Trophoblast cell (in vitro differentiated cells and primary cell): ENCODE results near the gene PRSS1.

Source experiments
- DNase-seq, 2 donors: peaks; one replicate each; pipeline ENCODE4 v3.0.0-alpha.2; 2016
- H2AFZ ChIP-seq: 2 replicates; pipeline ENCODE4 v1.6.1; 2013; ENCODE audit warnings: low read length, moderate library complexity, mild to moderate bottlenecking; ENCODE audit not compliant: insufficient read depth, poor library complexity
- H2AK5ac ChIP-seq: 2 replicates; pipeline ENCODE4 v1.6.1; 2013; ENCODE audit warnings: mild to moderate bottlenecking, low read length
- H2BK120ac ChIP-seq: 2 replicates; pipeline ENCODE4 v1.6.1; 2013; ENCODE audit warnings: low read length, mild to moderate bottlenecking, moderate library complexity; ENCODE audit not compliant: insufficient read depth, poor library complexity
- H2BK12ac ChIP-seq: 2 replicates; pipeline ENCODE4 v1.6.1; 2013; ENCODE audit warnings: mild to moderate bottlenecking, low read length, moderate library complexity
- H2BK5ac ChIP-seq: 2 replicates; pipeline ENCODE4 v1.6.1; 2013; ENCODE audit warnings: low read length, low read depth, moderate library complexity, mild to moderate bottlenecking; ENCODE audit not compliant: poor library complexity
- H3K14ac ChIP-seq: 2 replicates; pipeline ENCODE4 v1.6.1; 2013; ENCODE audit warnings: mild to moderate bottlenecking, low read length
- H3K18ac ChIP-seq: 2 replicates; pipeline ENCODE4 v1.6.1; 2013; ENCODE audit warnings: mild to moderate bottlenecking, low read length
- H3K23ac ChIP-seq: 2 replicates; pipeline ENCODE4 v1.6.1; 2013; ENCODE audit warnings: low read length
- H3K27ac ChIP-seq: 2 replicates; pipeline ENCODE4 v1.5.1; 2013; ENCODE audit warnings: low read depth, mild to moderate bottlenecking, inconsistent platforms, low read length, moderate library complexity
- H3K27me3 ChIP-seq: 2 replicates; pipeline ENCODE4 v1.6.1; 2013; ENCODE audit warnings: inconsistent platforms, mild to moderate bottlenecking, low read length, moderate library complexity; ENCODE audit not compliant: insufficient read depth
- H3K36me3 ChIP-seq, 2 experiments: 1 replicate in 1 of 2; 2 replicates in 1 of 2; pipeline ENCODE4 v1.6.1; 2013; ENCODE audit warnings: low read length in 2 of 2, mild to moderate bottlenecking in 2 of 2, moderate library complexity in 1 of 2; ENCODE audit not compliant: insufficient read depth in 2 of 2, control insufficient read depth in 1 of 2
- H3K4ac ChIP-seq: 2 replicates; pipeline ENCODE4 v1.6.1; 2013; ENCODE audit warnings: low read depth, mild to moderate bottlenecking, low read length, moderate library complexity
- H3K4me1 ChIP-seq, 2 experiments: 1 replicate in 1 of 2; 2 replicates in 1 of 2; pipeline ENCODE4 v1.6.1; 2013; ENCODE audit warnings: low read length in 2 of 2, mild to moderate bottlenecking in 2 of 2, moderate library complexity in 1 of 2; ENCODE audit not compliant: insufficient read depth in 2 of 2, control insufficient read depth in 1 of 2
- H3K4me2 ChIP-seq: 2 replicates; pipeline ENCODE4 v1.6.1; 2013; ENCODE audit warnings: inconsistent platforms, mild to moderate bottlenecking, low read length, moderate library complexity
- H3K4me3 ChIP-seq: 2 replicates; pipeline ENCODE4 v1.5.1; 2013; ENCODE audit warnings: mild to moderate bottlenecking, low read depth, low read length, inconsistent platforms
- H3K79me1 ChIP-seq: one replicate; pipeline ENCODE4 v1.6.1; 2013; ENCODE audit warnings: low read length
- H3K79me2 ChIP-seq: 2 replicates; pipeline ENCODE4 v1.6.1; 2013; ENCODE audit warnings: low read length, mild to moderate bottlenecking; ENCODE audit not compliant: control insufficient read depth, insufficient read depth, poor library complexity
- H3K9ac ChIP-seq: 2 replicates; pipeline ENCODE4 v1.6.1; 2013; ENCODE audit warnings: mild to moderate bottlenecking, low read length
- H3K9me3 ChIP-seq: 2 replicates; pipeline ENCODE4 v1.6.1; 2013; ENCODE audit warnings: low read depth, mild to moderate bottlenecking, control low read depth, inconsistent platforms, low read length; ENCODE audit not compliant: insufficient read depth
- H4K12ac ChIP-seq: 2 replicates; pipeline ENCODE4 v1.6.1; 2013; ENCODE audit warnings: low read depth, mild to moderate bottlenecking, low read length, moderate library complexity
- H4K8ac ChIP-seq: 2 replicates; pipeline ENCODE4 v1.6.1; 2013; ENCODE audit warnings: low read depth, mild to moderate bottlenecking, low read length, moderate library complexity
- H4K91ac ChIP-seq: one replicate; pipeline ENCODE4 v1.6.1; 2013; ENCODE audit warnings: low read depth, mild to moderate bottlenecking, low read length, moderate library complexity
- WGBS: extraction: QIAGEN DNeasy Blood & Tissue Kit; methylation state at CpG from one replicate; pipeline ENCODE4 v1.1.7; 2013; ENCODE audit warnings: missing lambda C conversion rate; ENCODE audit not compliant: insufficient read length, insufficient coverage; ENCODE audit errors: extremely low coverage; 5-methylcytosine and 5-hydroxymethylcytosine counted together

PRSS1 gene

DNA sequence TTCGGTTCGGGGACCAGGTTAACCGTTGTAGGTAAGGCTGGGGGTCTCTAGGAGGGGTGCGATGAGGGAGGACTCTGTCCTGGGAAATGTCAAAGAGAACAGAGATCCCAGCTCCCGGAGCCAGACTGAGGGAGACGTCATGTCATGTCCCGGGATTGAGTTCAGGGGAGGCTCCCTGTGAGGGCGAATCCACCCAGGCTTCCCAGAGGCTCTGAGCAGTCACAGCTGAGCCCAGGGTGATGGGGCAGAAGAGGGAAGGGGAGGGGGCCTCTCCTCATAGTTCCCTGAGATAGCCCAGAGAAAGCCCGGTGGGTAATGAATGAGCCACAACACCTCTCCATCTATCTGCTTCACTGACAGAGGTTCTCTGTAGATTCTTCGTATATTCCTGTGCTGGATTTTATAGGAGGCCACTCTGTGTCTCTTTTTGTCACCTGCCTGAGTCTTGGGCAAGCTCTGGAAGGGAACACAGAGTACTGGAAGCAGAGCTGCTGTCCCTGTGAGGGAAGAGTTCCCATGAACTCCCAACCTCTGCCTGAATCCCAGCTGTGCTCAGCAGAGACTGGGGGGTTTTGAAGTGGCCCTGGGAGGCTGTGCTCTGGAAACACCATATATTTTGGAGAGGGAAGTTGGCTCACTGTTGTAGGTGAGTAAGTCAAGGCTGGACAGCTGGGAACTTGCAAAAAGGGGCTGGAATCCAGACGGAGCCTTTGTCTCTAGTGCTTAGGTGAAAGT is 37.9 kb downstream of the PRSS1 start:
- WGBS, result no CpG with 5 or more reads among the region's 11 CpGs

DNA sequence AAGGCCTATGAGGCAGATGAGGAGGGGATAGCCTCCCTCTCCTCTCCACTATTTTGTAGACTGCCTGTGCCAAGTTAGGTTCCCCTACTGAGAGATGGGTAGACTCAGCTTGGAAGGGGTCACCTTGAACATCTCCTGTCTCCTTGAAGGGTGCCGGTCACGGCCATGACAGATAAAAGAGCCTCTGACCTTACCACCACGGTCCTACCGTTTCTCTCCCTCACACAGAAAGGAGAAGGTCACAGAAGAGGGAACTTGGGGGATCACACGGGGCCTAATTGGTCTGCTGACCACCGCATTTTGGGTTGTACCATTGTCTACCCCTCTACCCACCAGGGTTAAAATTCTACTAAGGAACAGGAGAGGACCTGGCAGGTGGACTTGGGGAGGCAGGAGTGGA is 38.5 kb downstream of the PRSS1 start:
- Histone ChIP-seq H3K9me3 (no peaks in the 10 kb centered on the region), H3K14ac (no peak overlapping the region), H3K79me2 (no peaks in the 10 kb centered on the region), H4K12ac (no peak overlapping the region), H2AK5ac (no peak overlapping the region), H3K36me3 (no peaks in the 10 kb centered on the region), H3K4me2 (no peak overlapping the region), H2AFZ (no peak overlapping the region), H3K9ac (no peak overlapping the region), H3K4me3 (no peak overlapping the region), H3K27ac (no peak overlapping the region), H2BK120ac (no peak overlapping the region), H4K8ac (no peak overlapping the region), H3K18ac (no peak overlapping the region), H3K4ac (no peak overlapping the region), H3K4me1 (no peaks in the 10 kb centered on the region), H3K79me1 (no peaks in the 10 kb centered on the region), H4K91ac (no peak overlapping the region), H2BK5ac (no peak overlapping the region), H3K23ac (no peak overlapping the region), H2BK12ac (no peak overlapping the region), H3K27me3 (no peaks in the 10 kb centered on the region)
- no CpG with 5 or more reads among the region's 6 CpGs for WGBS
- DNase-seq, result no peak

More for the DNA sequence above, 37.9 kb downstream of the PRSS1 start:
- Histone ChIP-seq H3K4me1 (no peaks in the 10 kb centered on the region), H3K79me1 (no peaks in the 10 kb centered on the region), H3K9me3 (no peaks in the 10 kb centered on the region), H4K12ac (no peak overlapping the region), H3K4me2 (no peak overlapping the region), H4K8ac (no peak overlapping the region), H3K79me2 (no peaks in the 10 kb centered on the region), H3K23ac (no peak overlapping the region), H2AK5ac (no peak overlapping the region), H2BK120ac (no peak overlapping the region), H3K14ac (no peak overlapping the region), H3K18ac (no peak overlapping the region), H2BK12ac (no peak overlapping the region), H2AFZ (no peak overlapping the region), H3K36me3 (no peaks in the 10 kb centered on the region), H3K4ac (no peak overlapping the region), H3K9ac (no peak overlapping the region), H2BK5ac (no peak overlapping the region), H3K27ac (no peak overlapping the region), H3K27me3 (no peaks in the 10 kb centered on the region), H4K91ac (no peak overlapping the region), H3K4me3 (no peak overlapping the region)
- no peak for DNase-seq

DNA sequence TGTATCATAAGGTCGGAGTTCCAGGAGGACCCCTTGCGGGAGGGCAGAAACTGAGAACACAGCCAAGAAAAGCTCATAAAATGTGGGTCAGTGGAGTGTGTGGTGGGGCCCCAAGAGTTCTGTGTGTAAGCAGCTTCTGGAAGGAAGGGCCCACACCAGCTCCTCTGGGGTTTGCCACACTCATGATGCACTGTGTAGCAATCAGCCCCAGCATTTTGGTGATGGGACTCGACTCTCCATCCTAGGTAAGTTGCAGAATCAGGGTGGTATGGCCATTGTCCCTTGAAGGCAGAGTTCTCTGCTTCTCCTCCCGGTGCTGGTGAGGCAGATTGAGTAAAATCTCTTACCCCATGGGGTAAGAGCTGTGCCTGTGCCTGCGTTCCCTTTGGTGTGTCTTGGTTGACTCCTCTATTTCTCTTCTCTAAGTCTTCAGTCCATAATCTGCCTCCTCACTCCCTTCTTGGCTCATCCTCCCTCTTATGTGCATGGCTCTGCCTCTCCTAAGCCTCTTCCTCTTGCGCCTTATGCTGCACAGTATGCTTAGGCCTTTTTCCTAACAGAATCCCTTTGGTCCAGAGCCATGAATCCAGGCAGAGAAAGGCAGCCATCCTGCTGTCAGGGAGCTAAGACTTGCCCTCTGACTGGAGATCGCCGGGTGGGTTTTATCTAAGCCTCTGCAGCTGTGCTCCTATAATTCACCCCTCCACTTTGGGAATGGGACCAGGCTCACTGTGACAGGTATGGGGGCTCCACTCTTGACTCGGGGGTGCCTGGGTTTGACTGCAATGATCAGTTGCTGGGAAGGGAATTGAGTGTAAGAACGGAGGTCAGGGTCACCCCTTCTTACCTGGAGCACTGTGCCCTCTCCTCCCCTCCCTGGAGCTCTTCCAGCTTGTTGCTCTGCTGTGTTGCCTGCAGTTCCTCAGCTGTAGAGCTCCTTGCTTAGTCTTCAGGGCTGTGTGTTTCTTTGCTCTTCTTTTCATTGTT is 39.3 kb downstream of the PRSS1 start:
- Histone ChIP-seq H3K4me1 (peaks cover 0 to 4% of the 10 kb centered on the region in 2 experiments), H4K91ac (no peak overlapping the region), H3K9ac (no peak overlapping the region), H2BK5ac (no peak overlapping the region), H3K4me3 (no peak overlapping the region), H2AFZ (no peak overlapping the region), H3K79me2 (no peaks in the 10 kb centered on the region), H3K14ac (no peak overlapping the region), H4K8ac (no peak overlapping the region), H2BK12ac (no peak overlapping the region), H2BK120ac (no peak overlapping the region), H3K23ac (no peak overlapping the region), H3K27me3 (no peaks in the 10 kb centered on the region), H3K4ac (no peak overlapping the region), H3K9me3 (no peaks in the 10 kb centered on the region), H3K18ac (no peak overlapping the region), H3K4me2 (no peak overlapping the region), H2AK5ac (no peak overlapping the region), H3K79me1 (no peaks in the 10 kb centered on the region), H4K12ac (no peak overlapping the region), H3K36me3 (no peaks in the 10 kb centered on the region), H3K27ac (no peak overlapping the region)
- WGBS, result no CpG with 5 or more reads among the region's 10 CpGs
- DNase-seq, result no peak

DNA sequence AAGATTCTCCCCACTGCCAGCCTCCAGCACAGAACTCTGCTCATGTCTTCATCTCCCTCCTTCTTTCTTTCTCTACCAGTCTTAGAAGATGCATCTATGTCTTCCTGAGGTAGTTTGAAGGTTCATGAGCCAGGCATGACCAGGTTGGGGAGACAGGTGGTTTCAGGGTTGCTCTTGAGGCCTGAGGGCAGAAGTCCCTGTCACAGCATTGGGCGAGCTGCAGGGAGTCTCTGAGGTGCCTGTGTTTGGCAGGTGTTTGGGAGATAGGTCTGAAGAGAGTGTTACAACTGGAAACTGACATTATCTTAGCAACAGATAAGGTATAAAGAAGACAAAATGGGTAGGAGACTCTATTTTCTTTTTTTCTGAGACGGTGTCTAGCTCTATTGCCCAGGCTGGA is 40.2 kb downstream of the PRSS1 start:
- Histone ChIP-seq H3K79me2 (no peaks in the 10 kb centered on the region), H3K4me1 (peaks cover 0 to 4% of the 10 kb centered on the region in 2 experiments), H3K23ac (no peak overlapping the region), H4K91ac (no peak overlapping the region), H2BK5ac (no peak overlapping the region), H2AK5ac (no peak overlapping the region), H2BK120ac (no peak overlapping the region), H3K79me1 (no peaks in the 10 kb centered on the region), H2AFZ (no peak overlapping the region), H3K4me3 (no peak overlapping the region), H3K27me3 (no peaks in the 10 kb centered on the region), H3K27ac (no peak overlapping the region), H3K4me2 (no peak overlapping the region), H3K9me3 (no peaks in the 10 kb centered on the region), H3K36me3 (no peaks in the 10 kb centered on the region), H3K4ac (no peak overlapping the region), H3K9ac (no peak overlapping the region), H2BK12ac (no peak overlapping the region), H4K8ac (no peak overlapping the region), H3K18ac (no peak overlapping the region), H3K14ac (no peak overlapping the region), H4K12ac (no peak overlapping the region)
- no CpG with 5 or more reads among the region's 2 CpGs for WGBS
- DNase-seq, result no peak
